Osteoblast (primary cell): ENCODE data around the gene PODXL2. TPM values are rescaled to one million over a fixed set of nuclear protein-coding genes. Genes with fewer than 3 reads are reported as not detected.

Source experiments
- DNase-seq: peaks from one replicate; pipeline ENCODE4 v3.0.0; 2011; ENCODE audit warnings: low spot score, mixed read lengths; ENCODE audit not compliant: insufficient read length; ENCODE audit errors: missing footprints
- H2AFZ ChIP-seq: 2 replicates; pipeline ENCODE4 v1.6.0; 2011; ENCODE audit warnings: mild to moderate bottlenecking, low read length
- H3K27ac ChIP-seq: 2 replicates; pipeline ENCODE4 v1.5.1; 2011; ENCODE audit warnings: mild to moderate bottlenecking, low read depth, low read length, moderate library complexity
- H3K27me3 ChIP-seq: 2 replicates; pipeline ENCODE4 v1.6.0; 2012; ENCODE audit warnings: mild to moderate bottlenecking, control low read depth, inconsistent platforms, low read length, moderate library complexity; ENCODE audit not compliant: insufficient read depth
- H3K36me3 ChIP-seq: 2 replicates; pipeline ENCODE4 v1.5.1; 2011; ENCODE audit warnings: mild to moderate bottlenecking, low read length, control low read depth, moderate library complexity; ENCODE audit not compliant: insufficient read depth
- H3K4me1 ChIP-seq: 2 replicates; pipeline ENCODE4 v1.5.1; 2011; ENCODE audit warnings: mild to moderate bottlenecking, low read length, control low read depth, moderate library complexity; ENCODE audit not compliant: insufficient read depth
- H3K4me2 ChIP-seq: 2 replicates; pipeline ENCODE4 v1.6.0; 2011; ENCODE audit warnings: mild to moderate bottlenecking, low read length; ENCODE audit not compliant: insufficient read depth
- H3K4me3 ChIP-seq: fragments of 200-600 bp; sonication (generic); 3 replicates; pipeline ENCODE4 v1.5.1; 2012; ENCODE audit warnings: mild to moderate bottlenecking, low read length, inconsistent platforms; ENCODE audit not compliant: insufficient read depth
- H3K79me2 ChIP-seq: 2 replicates; pipeline ENCODE4 v1.6.0; 2012; ENCODE audit warnings: mild to moderate bottlenecking, low read length, control low read depth, inconsistent platforms; ENCODE audit not compliant: insufficient read depth
- H3K9me3 ChIP-seq: 2 replicates; pipeline ENCODE4 v1.5.1; 2011; ENCODE audit warnings: low read depth, low read length, control low read depth
- H4K20me1 ChIP-seq: 2 replicates; pipeline ENCODE4 v1.6.0; 2012; ENCODE audit warnings: mild to moderate bottlenecking, low read length, control low read depth; ENCODE audit not compliant: insufficient read depth
- CTCF ChIP-seq: IDR thresholded peaks from 2 replicates; pipeline ENCODE4 v1.5.1; 2011; ENCODE audit warnings: mild to moderate bottlenecking, low read depth, low read length, moderate library complexity; ENCODE audit errors: extremely low read depth
- total RNA-seq: library from RNA; depleted of rRNA; stranded (reverse); fragments of >200 nt; gene quantifications from 2 replicates; pipeline ENCODE4 v1.2.3, GENCODE V29; 2012

PODXL2 gene
- total RNA-seq, 1 donor = 0.36 TPM

GRCh38 chr3:127692501-127693335, 63.7 kb downstream of the PODXL2 start:
- no peak for TF ChIP-seq CTCF
- no peaks in the 10 kb centered on the region for H3K9me3 ChIP-seq
- H3K4me2 ChIP-seq = no peak overlapping the region
- no peak overlapping the region for H3K27ac ChIP-seq
- H3K79me2 ChIP-seq = no peaks in the 10 kb centered on the region
- peak; percentile 14 for DNase-seq
- H3K4me3 ChIP-seq = no peak overlapping the region
- H2AFZ ChIP-seq = no peak overlapping the region
- H3K4me1 ChIP-seq = peaks cover 40% of the 10 kb centered on the region
- H4K20me1 ChIP-seq = no peaks in the 10 kb centered on the region
- peaks cover 7% of the 10 kb centered on the region for H3K36me3 ChIP-seq
- no peaks in the 10 kb centered on the region for H3K27me3 ChIP-seq

DNA sequence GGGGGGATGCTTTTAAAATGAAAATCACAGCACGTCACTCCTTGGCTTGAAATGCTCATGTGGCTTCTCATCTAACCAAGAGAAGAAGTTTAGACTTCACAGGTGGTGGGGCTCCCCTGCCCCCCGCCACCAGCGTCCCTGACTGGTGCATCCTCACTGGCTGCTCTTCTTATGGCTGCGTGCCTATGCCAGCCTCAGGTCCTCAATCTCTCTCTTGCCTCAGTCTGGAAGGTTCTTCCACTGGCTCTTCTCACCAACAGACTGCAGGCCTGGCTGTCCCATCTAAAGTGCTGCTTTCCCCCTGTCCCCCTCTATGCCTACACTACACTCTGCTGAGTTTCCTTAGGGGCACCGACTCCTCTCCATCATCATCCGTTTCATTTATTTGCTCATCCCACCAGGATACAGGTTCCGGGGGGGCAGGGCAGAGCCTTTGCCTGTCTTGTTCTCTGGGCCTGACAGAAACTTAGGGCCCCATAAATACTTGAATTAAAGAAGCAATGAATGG, 64.4 kb downstream of the PODXL2 start:
- H3K27me3 ChIP-seq = no peaks in the 10 kb centered on the region
- H3K4me3 ChIP-seq = no peak overlapping the region
- no peak overlapping the region for H2AFZ ChIP-seq
- no peaks in the 10 kb centered on the region for H3K79me2 ChIP-seq
- peak; percentile 10 for DNase-seq
- H3K9me3 ChIP-seq = no peaks in the 10 kb centered on the region
- H3K27ac ChIP-seq = no peak overlapping the region
- H4K20me1 ChIP-seq = no peaks in the 10 kb centered on the region
- H3K36me3 ChIP-seq = peaks cover 7% of the 10 kb centered on the region
- no peak overlapping the region for H3K4me2 ChIP-seq
- TF ChIP-seq CTCF = no peak
- peaks cover 42% of the 10 kb centered on the region for H3K4me1 ChIP-seq

- peak; percentile 43 for DNase-seq
- peaks cover 7% of the 10 kb centered on the region for H3K36me3 ChIP-seq
- H3K4me2 ChIP-seq = no peak overlapping the region
- no peak overlapping the region for H3K4me3 ChIP-seq
- peaks cover 34% of the 10 kb centered on the region for H3K4me1 ChIP-seq
- H2AFZ ChIP-seq = no peak overlapping the region
- H3K79me2 ChIP-seq = no peaks in the 10 kb centered on the region
- peak; percentile 26 for TF ChIP-seq CTCF
- H4K20me1 ChIP-seq = no peaks in the 10 kb centered on the region
- H3K9me3 ChIP-seq = no peaks in the 10 kb centered on the region
- H3K27me3 ChIP-seq = no peaks in the 10 kb centered on the region
- no peak overlapping the region for H3K27ac ChIP-seq
Measured at GRCh38 chr3:127694467-127695215, 65.7 kb downstream of the PODXL2 start.
